HPDE6-E6E7 (cell line): Measurements from ENCODE around the gene NRIP2.
A peak's percentile ranks its signal among the peaks of the same experiment; 100 is the strongest.
"Not testable (repeated sequence)": the region's sequence is repeated elsewhere in the genome, so short reads cannot be mapped to it uniquely, and the experiment has no call there.

ENCODE experiments used
- DNase-seq: peaks from one replicate; pipeline ENCODE4 v3.0.0; 2011; ENCODE audit warnings: missing footprints; ENCODE audit errors: extremely low spot score

The NRIP2 gene

GRCh38 chr12:2834581-2835491, at the start of gene NRIP2:
Gene NRIP2, minus strand, starts transcription at chr12:2835035. Its CDS starts 52 bp downstream, at chr12:2834983.
- no peak for DNase-seq

- DNase-seq = no peak
Measured at GRCh38 chr12:2879853-2880252, 45.0 kb upstream of the NRIP2 start.

GRCh38 chr12:2877953-2878732, 43.3 kb upstream of the NRIP2 start:
- no peak for DNase-seq

- DNase-seq = peak; percentile 91
Measured at GRCh38 chr12:2877047-2877952, 42.5 kb upstream of the NRIP2 start, which contains the start of the genes FOXM1 and RHNO1. Gene FOXM1, minus strand, starts transcription at chr12:2877174. Its CDS starts 2,696 bp downstream, at chr12:2874478. Gene RHNO1, plus strand, starts transcription at chr12:2877223. Its CDS starts 8,144 bp downstream, at chr12:2885367.

GRCh38 chr12:2876431-2877046, 41.7 kb upstream of the NRIP2 start:
- DNase-seq = peak; percentile 44

- DNase-seq = not testable (repeated sequence)
Measured at GRCh38 chr12:2868986-2869632, 34.3 kb upstream of the NRIP2 start.

- DNase-seq = no peak
Measured at GRCh38 chr12:2864198-2864597, 29.4 kb upstream of the NRIP2 start.

GRCh38 chr12:2863402-2863801, 28.6 kb upstream of the NRIP2 start:
- DNase-seq = not testable (repeated sequence)

- no peak for DNase-seq
Measured at GRCh38 chr12:2862876-2863275, 28.0 kb upstream of the NRIP2 start.

GRCh38 chr12:2860170-2860569, 25.3 kb upstream of the NRIP2 start:
- no peak for DNase-seq

- DNase-seq = no peak
Measured at GRCh38 chr12:2858944-2859421, 24.1 kb upstream of the NRIP2 start.

- DNase-seq = no peak
Measured at GRCh38 chr12:2858334-2858733, 23.5 kb upstream of the NRIP2 start.

GRCh38 chr12:2857576-2857975, 22.7 kb upstream of the NRIP2 start:
- DNase-seq = no peak

GRCh38 chr12:2857021-2857431, 22.2 kb upstream of the NRIP2 start, which contains the start of gene TEX52:
Gene TEX52, minus strand, starts transcription at chr12:2857039. Its CDS starts 13 bp downstream, at chr12:2857026.
- DNase-seq = no peak

- no peak for DNase-seq
Measured at GRCh38 chr12:2856051-2856450, 21.2 kb upstream of the NRIP2 start.

GRCh38 chr12:2855546-2855945, 20.7 kb upstream of the NRIP2 start:
- no peak for DNase-seq

- no peak for DNase-seq
Measured at GRCh38 chr12:2854669-2855453, 20.0 kb upstream of the NRIP2 start.

GRCh38 chr12:2853626-2854025, 18.8 kb upstream of the NRIP2 start:
- DNase-seq = peak; percentile 75

- DNase-seq = no peak
Measured at GRCh38 chr12:2851931-2852330, 17.1 kb upstream of the NRIP2 start.
